Osteocyte (in vitro differentiated cells): ENCODE data around the gene XYLT1. TPM values are rescaled to one million over a fixed set of nuclear protein-coding genes. Genes with fewer than 3 reads are reported as not detected.

ENCODE experiments used
- DNase-seq: peaks from one replicate; pipeline ENCODE4 v3.0.0; 2021; ENCODE audit warnings: mixed read lengths; ENCODE audit not compliant: unreplicated experiment; ENCODE audit errors: extremely low spot score
- H3K27ac Mint-ChIP-seq: one replicate; pipeline ENCODE4 v1.8.0; 2021; ENCODE audit warnings: mild to moderate bottlenecking, mixed read lengths; ENCODE audit not compliant: unreplicated experiment
- H3K27me3 Mint-ChIP-seq: one replicate; pipeline ENCODE4 v1.8.0; 2021; ENCODE audit warnings: mixed read lengths; ENCODE audit not compliant: unreplicated experiment
- H3K36me3 Mint-ChIP-seq: one replicate; pipeline ENCODE4 v1.8.0; 2021; ENCODE audit warnings: mixed read lengths; ENCODE audit not compliant: unreplicated experiment
- H3K4me1 Mint-ChIP-seq: one replicate; pipeline ENCODE4 v1.8.0; 2021; ENCODE audit warnings: mixed read lengths; ENCODE audit not compliant: unreplicated experiment
- H3K4me3 Mint-ChIP-seq: one replicate; pipeline ENCODE4 v1.8.0; 2021; ENCODE audit warnings: mild to moderate bottlenecking, moderate library complexity, mixed read lengths; ENCODE audit not compliant: unreplicated experiment
- H3K9me3 Mint-ChIP-seq: one replicate; pipeline ENCODE4 v1.8.0; 2021; ENCODE audit warnings: mixed read lengths; ENCODE audit not compliant: unreplicated experiment
- total RNA-seq: library from RNA; stranded (reverse); gene quantifications from 2 replicates; pipeline ENCODE4 v1.2.1, GENCODE V29; 2021
- TF ChIP-seq, protein P1 (sequence below): fragments of 200-600 bp; sonication (generic); IDR thresholded peaks from 2 replicates; pipeline ENCODE4 v1.5.0; 2021; ENCODE audit warnings: antibody characterized with exemption, mild to moderate bottlenecking, moderate library complexity

XYLT1 gene
- total RNA-seq, 1 donor from 2014 or later, result 11.1 TPM

DNA sequence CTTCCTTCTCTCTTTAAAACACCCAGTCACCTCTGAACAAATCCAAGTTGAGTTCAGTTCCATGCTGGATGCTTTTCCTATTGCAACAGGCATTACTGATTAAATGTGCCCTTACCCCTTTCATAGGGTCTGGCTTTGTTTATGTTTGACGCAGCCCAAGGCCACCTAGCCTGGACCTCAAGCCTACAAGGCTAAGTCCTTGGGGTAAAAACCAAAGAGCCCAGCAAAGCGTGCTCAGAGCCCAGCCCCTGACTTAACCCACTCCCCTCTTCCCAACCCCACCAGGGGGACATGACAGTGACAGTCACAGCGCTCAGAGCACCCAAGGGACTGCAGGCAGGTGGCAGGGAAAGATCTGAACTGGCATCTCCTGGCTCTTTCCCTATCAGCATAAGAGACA is 200.6 kb downstream of the XYLT1 start:
- H3K4me3 Mint-ChIP-seq, result no peak overlapping the region
- H3K36me3 Mint-ChIP-seq, result no peaks in the 10 kb centered on the region
- no peaks in the 10 kb centered on the region for H3K27me3 Mint-ChIP-seq
- no peak for DNase-seq
- H3K9me3 Mint-ChIP-seq, result no peaks in the 10 kb centered on the region
- peaks cover 15% of the 10 kb centered on the region for H3K4me1 Mint-ChIP-seq
- H3K27ac Mint-ChIP-seq, result no peak overlapping the region
- TF ChIP-seq, protein P1, sequence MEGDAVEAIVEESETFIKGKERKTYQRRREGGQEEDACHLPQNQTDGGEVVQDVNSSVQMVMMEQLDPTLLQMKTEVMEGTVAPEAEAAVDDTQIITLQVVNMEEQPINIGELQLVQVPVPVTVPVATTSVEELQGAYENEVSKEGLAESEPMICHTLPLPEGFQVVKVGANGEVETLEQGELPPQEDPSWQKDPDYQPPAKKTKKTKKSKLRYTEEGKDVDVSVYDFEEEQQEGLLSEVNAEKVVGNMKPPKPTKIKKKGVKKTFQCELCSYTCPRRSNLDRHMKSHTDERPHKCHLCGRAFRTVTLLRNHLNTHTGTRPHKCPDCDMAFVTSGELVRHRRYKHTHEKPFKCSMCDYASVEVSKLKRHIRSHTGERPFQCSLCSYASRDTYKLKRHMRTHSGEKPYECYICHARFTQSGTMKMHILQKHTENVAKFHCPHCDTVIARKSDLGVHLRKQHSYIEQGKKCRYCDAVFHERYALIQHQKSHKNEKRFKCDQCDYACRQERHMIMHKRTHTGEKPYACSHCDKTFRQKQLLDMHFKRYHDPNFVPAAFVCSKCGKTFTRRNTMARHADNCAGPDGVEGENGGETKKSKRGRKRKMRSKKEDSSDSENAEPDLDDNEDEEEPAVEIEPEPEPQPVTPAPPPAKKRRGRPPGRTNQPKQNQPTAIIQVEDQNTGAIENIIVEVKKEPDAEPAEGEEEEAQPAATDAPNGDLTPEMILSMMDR, result no peak

DNA sequence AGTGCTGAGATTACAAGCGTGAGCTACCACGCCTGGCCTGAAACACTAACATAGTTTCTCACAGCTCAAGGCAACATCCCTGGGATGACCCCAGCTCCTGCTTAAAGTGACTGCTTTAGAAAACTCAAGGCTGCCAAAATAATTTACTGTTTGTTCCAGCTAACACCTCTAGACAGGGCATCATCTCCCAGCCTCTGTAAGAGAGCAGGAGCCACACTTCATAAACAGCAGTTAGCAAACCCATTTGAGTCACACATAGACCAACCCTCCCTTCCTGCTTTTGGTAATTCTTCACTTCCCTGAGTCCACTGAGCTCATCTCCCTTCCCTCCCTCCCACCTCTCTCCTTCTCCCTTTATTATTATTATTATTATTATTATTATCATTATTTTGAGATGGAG is 201.3 kb downstream of the XYLT1 start:
- DNase-seq, result no peak
- H3K36me3 Mint-ChIP-seq, result no peaks in the 10 kb centered on the region

DNA sequence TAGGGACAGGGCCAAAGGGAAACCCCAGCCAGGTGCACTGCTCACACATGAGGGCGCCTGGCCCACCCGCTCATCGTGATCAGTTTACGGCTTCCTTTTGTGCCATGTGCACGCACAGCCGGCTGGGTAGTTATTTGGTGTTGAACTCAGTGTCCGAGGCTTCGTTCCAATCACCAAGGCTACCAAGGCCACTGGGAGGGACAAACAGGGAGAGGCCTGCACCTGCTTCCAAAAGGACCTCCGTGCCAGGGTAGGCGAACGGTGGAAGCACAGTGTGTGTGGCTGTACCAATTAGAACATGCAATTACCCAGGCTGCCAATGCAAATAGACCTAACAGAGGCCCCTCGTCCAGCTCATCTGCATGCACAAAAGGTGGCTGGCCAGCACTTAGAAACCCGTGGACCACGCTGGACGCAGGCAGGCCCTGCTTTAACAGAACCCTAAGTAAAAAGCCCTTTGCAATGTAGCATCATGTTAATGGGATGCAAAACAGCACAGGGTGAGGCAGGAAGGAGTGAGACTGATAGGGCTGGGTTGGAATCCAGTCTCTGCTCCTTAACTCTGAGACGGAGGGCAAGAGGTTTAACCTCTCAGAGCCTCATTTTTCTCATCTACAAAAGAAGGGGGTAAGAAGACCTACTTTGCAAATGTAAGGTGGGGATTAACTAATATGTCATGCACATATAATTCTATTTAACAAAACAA is 204.0 kb downstream of the XYLT1 start:
- Mint-ChIP-seq H3K36me3 (no peaks in the 10 kb centered on the region), H3K9me3 (peaks cover 6% of the 10 kb centered on the region), H3K27ac (no peak overlapping the region), H3K4me3 (no peak overlapping the region), H3K4me1 (peaks cover under 1% of the 10 kb centered on the region), H3K27me3 (no peaks in the 10 kb centered on the region)
- TF ChIP-seq, protein P1, result no peak
- DNase-seq, result no peak

More for the DNA sequence above, 201.3 kb downstream of the XYLT1 start:
- TF ChIP-seq, protein P1, result no peak
- H3K4me1 Mint-ChIP-seq, result peaks cover 15% of the 10 kb centered on the region
- no peak overlapping the region for H3K27ac Mint-ChIP-seq
- H3K27me3 Mint-ChIP-seq, result no peaks in the 10 kb centered on the region
- no peak overlapping the region for H3K4me3 Mint-ChIP-seq
- H3K9me3 Mint-ChIP-seq, result no peaks in the 10 kb centered on the region

DNA sequence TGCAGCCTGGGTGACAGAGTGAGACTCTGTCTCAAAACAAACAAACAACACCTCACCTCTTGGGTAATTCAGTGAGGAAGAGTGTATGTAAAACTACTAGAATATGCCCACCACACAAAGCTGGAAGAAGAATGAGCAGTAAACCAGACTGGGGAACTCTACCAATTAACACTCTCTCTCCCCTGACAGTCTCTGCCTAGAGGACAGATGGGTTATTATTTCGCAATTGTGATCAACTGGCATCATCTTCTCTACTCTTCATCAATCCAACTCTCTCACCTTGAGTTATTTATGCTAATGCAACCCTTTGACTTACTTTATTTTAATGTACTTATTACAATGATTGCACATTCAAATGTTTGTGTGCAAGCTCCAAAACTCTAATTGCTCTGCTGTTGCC is 205.6 kb downstream of the XYLT1 start:
- Mint-ChIP-seq H3K4me1 (no peaks in the 10 kb centered on the region), H3K36me3 (no peaks in the 10 kb centered on the region), H3K4me3 (no peak overlapping the region), H3K27ac (no peak overlapping the region), H3K9me3 (peaks cover 6% of the 10 kb centered on the region), H3K27me3 (no peaks in the 10 kb centered on the region)
- no peak for DNase-seq
- TF ChIP-seq, protein P1, result no peak

DNA sequence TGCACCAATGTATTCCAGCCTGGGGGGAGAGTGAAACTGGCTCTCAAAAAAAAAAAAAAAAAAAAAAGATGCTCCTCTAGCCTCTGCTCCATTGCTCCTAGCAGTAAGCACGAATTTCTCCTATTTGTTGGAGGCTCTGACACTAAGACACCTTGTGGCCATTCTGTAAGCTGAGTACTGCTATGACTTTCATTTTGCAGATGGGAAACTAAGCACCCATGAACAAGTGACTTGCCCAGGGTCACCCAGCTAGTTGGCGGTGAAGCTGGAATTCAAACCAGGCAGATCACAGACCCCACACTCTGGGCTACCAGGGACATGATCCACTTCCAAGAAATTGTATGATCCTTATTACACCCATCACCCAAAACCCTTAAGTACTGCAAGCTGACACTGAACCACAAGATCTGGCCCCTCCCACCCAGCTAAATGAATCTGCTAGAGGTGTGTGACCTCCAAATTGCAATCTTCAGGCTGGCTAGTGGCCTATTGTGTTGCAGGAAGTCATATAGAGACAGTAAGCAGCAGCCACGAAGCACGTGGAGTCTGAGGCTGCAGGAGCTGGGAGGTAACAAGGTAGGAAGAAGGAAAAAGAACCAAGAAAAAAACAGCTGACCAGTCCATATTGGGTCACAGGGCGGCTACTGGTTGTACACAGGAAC is 209.4 kb downstream of the XYLT1 start:
- Mint-ChIP-seq H3K9me3 (peaks cover 6% of the 10 kb centered on the region), H3K36me3 (no peaks in the 10 kb centered on the region), H3K27me3 (no peaks in the 10 kb centered on the region), H3K27ac (no peak overlapping the region), H3K4me1 (no peaks in the 10 kb centered on the region), H3K4me3 (no peak overlapping the region)
- DNase-seq, result no peak
- TF ChIP-seq, protein P1, result no peak
